MCF 10A (cell line): ENCODE results near the gene KRTAP10-3. TPM values are rescaled to one million over a fixed set of nuclear protein-coding genes. Genes with fewer than 3 reads are reported as not detected.

Source experiments
- BruUV-seq: library from RNA; stranded (reverse); fragments of 400-500 nt; replicated peaks from 2 replicates; lab custom pipeline; 2021; lab: Mats Ljungman, UMichigan
- CTCF ChIA-PET: fragments of 300-600 bp; sonication (Branson Sonifier 250); formaldehyde crosslinking; extraction: SDS; loops from one replicate; lab custom pipeline; 2021; ENCODE audit warnings: antibody characterized with exemption, inconsistent platforms; lab: Yijun Ruan, JAX
- POLR2A ChIA-PET: fragments of 300-600, 350-650 bp; sonication (Branson Sonifier 250); formaldehyde crosslinking; extraction: SDS; loops from one replicate; lab custom pipeline; 2020; ENCODE audit warnings: antibody characterized with exemption, inconsistent platforms; lab: Yijun Ruan, JAX
- DNase-seq: peaks from one replicate; pipeline ENCODE4 v3.0.0-alpha.2; 2018; ENCODE audit not compliant: unreplicated experiment
- H3K27ac Mint-ChIP-seq: one replicate; pipeline ENCODE4 v1.8.0; 2022; ENCODE audit warnings: mild to moderate bottlenecking, low read depth, mixed read lengths; ENCODE audit not compliant: unreplicated experiment
- H3K27me3 Mint-ChIP-seq: one replicate; pipeline ENCODE4 v1.8.0; 2022; ENCODE audit warnings: mixed read lengths; ENCODE audit not compliant: insufficient read depth, unreplicated experiment
- H3K36me3 Mint-ChIP-seq: one replicate; pipeline ENCODE4 v1.8.0; 2022; ENCODE audit warnings: mild to moderate bottlenecking, moderate library complexity, mixed read lengths; ENCODE audit not compliant: insufficient read depth, unreplicated experiment
- H3K4me1 Mint-ChIP-seq: one replicate; pipeline ENCODE4 v1.8.0; 2022; ENCODE audit warnings: mixed read lengths; ENCODE audit not compliant: insufficient read depth, unreplicated experiment
- H3K4me3 Mint-ChIP-seq: one replicate; pipeline ENCODE4 v1.8.0; 2022; ENCODE audit warnings: mild to moderate bottlenecking, moderate library complexity, mixed read lengths; ENCODE audit not compliant: unreplicated experiment
- H3K9me3 Mint-ChIP-seq: one replicate; pipeline ENCODE4 v1.8.0; 2022; ENCODE audit warnings: mixed read lengths; ENCODE audit not compliant: unreplicated experiment
- intact Hi-C: fragments of 100-400 bp; cut with micrococcal nuclease; formaldehyde crosslinking; loops from 2 replicates; pipeline ENCODE4 v1.14.1; 2022
- total RNA-seq: library from RNA; stranded (reverse); gene quantifications from 2 replicates; pipeline ENCODE4 v1.2.3, GENCODE V29; 2022
- TF ChIP-seq, protein P1 (sequence below): fragments of 200-600 bp; IDR thresholded peaks from one replicate; pipeline ENCODE4 v1.8.0; 2022; ENCODE audit warnings: antibody characterized with exemption, mild to moderate bottlenecking; ENCODE audit not compliant: unreplicated experiment

The KRTAP10-3 gene
- total RNA-seq, 1 experiment from 2014 or later = not detected

DNA sequence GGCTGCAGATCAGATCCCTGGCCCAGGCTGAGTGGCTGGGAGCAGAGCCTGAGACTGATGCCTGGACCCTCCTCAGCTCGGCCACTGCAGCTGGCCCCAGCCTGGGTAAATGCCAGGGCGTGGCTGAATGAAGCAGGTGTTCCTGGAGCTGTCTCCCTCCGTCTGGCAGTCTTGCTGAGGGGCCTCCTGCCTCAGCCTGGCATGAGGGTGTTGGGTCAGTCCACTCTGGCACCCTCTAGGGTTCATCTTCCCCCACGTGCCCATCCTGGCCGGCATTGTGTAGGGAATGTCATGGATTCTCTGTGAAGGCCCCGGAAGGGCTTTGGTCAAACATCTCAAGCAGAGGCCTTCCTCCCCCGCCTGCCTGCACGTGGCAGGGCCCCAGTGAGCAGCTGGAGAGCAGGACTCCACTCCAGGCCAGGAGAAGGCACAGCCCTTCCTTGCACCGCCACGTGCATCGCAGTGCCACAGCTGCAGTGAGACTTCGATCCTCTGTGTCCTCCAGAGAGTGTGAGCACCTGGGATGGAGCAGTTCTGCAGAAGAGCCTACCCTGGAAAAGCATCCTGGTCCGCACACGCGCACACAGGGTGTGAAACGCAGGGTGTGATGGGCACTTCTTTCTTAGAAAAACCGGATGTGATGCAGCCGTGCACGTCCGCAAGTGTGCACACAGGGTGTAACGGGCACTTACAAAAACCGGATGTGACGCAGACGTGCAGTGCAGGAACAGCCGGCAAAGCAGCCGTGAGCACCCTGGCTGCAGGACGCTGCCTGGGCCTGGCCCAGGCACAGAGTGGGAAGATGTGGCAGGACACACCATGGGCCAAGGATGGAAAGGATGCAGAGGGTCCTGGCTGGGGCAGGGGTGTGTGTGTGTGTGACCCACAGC is 10.3 kb upstream of the KRTAP10-3 start:
- Mint-ChIP-seq H3K27me3 (peaks cover 24% of the 10 kb centered on the region), H3K36me3 (no peaks in the 10 kb centered on the region), H3K9me3 (peaks cover 17% of the 10 kb centered on the region), H3K27ac (no peak overlapping the region), H3K4me1 (no peaks in the 10 kb centered on the region), H3K4me3 (no peak overlapping the region)
- intact Hi-C loops = no loop called here
- CTCF ChIA-PET = no interaction called here
- TF ChIP-seq, protein P1, sequence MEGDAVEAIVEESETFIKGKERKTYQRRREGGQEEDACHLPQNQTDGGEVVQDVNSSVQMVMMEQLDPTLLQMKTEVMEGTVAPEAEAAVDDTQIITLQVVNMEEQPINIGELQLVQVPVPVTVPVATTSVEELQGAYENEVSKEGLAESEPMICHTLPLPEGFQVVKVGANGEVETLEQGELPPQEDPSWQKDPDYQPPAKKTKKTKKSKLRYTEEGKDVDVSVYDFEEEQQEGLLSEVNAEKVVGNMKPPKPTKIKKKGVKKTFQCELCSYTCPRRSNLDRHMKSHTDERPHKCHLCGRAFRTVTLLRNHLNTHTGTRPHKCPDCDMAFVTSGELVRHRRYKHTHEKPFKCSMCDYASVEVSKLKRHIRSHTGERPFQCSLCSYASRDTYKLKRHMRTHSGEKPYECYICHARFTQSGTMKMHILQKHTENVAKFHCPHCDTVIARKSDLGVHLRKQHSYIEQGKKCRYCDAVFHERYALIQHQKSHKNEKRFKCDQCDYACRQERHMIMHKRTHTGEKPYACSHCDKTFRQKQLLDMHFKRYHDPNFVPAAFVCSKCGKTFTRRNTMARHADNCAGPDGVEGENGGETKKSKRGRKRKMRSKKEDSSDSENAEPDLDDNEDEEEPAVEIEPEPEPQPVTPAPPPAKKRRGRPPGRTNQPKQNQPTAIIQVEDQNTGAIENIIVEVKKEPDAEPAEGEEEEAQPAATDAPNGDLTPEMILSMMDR = no peak
- POLR2A ChIA-PET = no interaction called here
- no TSS peak for BruUV-seq
- DNase-seq = no peak

DNA sequence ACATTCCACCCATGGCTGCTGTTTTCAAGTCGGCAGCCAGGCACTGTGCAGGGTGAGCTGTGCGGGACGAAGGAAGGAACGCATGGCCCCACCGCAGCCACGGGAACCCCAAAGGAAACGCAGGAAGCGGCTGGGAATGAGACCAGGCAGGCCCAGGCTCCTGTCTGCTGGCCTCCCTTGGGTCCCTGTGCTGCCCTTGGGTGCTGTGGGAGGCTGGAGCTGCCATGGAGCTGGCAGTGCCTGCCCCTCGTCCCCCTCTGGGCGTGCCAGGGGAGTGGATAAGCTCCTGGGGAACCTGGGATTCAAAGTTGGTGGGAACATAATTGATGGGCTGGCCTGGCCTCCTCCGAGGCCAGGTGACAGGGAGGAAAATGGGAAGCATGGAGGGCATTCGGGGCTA is 9.7 kb upstream of the KRTAP10-3 start:
- Mint-ChIP-seq H3K4me3 (no peak overlapping the region), H3K27me3 (peaks cover 24% of the 10 kb centered on the region), H3K27ac (no peak overlapping the region), H3K4me1 (no peaks in the 10 kb centered on the region), H3K9me3 (peaks cover 17% of the 10 kb centered on the region), H3K36me3 (no peaks in the 10 kb centered on the region)
- ChIA-PET CTCF (interaction anchor here (0.5 kb wide), 1 partner anchor 237 kb away, joined by 3 read pairs; no protein-coding TSS in a partner anchor), POLR2A (no interaction called here)
- DNase-seq = no peak
- intact Hi-C loops = no loop called here
- BruUV-seq = no TSS peak
- TF ChIP-seq, protein P1 = no peak

DNA sequence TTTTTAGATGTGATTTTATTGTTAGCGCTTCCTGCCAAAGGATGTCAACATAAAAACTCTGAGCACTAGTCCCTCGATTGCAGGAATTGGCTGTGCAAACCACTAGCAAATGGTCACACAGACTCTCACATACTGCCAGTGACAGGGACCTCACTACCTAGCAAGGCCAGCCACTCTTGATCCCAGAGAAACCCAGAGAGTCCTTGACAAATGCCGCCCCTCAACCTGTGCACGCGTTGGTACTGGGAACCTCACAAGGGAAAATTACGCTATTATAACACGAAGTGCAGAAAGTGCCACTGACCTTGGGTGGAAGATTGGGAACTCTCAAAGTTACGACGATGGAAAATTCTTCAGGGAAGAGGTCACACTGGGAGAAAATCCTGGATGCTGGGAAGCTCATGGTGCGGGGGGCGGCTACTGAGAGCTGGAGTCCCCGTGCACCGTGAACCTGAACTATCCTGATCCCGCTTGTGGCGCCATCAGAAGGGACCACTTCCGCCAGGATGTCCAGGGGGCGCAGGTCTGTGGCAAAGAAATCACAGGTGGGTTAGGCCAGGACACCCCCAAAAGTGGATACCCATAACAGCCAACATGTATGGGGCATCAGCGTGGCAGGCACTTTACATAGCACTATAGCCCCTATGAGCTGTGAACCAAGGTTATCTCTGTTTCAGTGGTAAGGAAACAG is 9.0 kb upstream of the KRTAP10-3 start:
- ChIA-PET POLR2A (no interaction called here), CTCF (interaction anchor here (0.5 kb wide), 1 partner anchor 237 kb away, joined by 3 read pairs; no protein-coding TSS in a partner anchor)
- no TSS peak for BruUV-seq
- Mint-ChIP-seq H3K36me3 (no peaks in the 10 kb centered on the region), H3K27me3 (peaks cover 24% of the 10 kb centered on the region), H3K4me3 (no peak overlapping the region), H3K9me3 (peaks cover 17% of the 10 kb centered on the region), H3K27ac (no peak overlapping the region), H3K4me1 (no peaks in the 10 kb centered on the region)
- TF ChIP-seq, protein P1 = no peak
- intact Hi-C loops = no loop called here
- DNase-seq = no peak

DNA sequence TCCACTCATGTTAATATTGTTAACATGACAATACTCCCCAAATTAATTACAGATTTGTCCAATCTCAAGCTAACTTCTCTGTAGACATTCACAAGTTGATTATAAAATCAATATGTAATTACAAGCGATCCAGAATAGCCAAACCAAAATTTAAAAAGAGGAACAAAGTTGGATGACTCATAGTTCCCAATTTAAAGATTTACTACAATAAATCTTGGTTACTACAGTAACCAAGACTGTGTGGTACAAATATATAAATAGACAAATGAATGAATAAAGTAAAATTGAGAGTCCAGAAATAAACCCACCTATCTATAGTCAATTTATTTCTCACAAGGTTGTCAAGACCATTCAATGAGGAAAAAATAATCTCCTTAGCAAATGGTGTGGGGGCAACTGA is 7.8 kb upstream of the KRTAP10-3 start:
- Mint-ChIP-seq H3K36me3 (no peaks in the 10 kb centered on the region), H3K27ac (no peak overlapping the region), H3K4me1 (no peaks in the 10 kb centered on the region), H3K27me3 (peaks cover 15% of the 10 kb centered on the region), H3K9me3 (peaks cover 12% of the 10 kb centered on the region), H3K4me3 (no peak overlapping the region)
- ChIA-PET POLR2A (no interaction called here), CTCF (no interaction called here)
- no peak for DNase-seq
- intact Hi-C loops = no loop called here
- TF ChIP-seq, protein P1 = no peak
- no TSS peak for BruUV-seq
